SK-N-SH treated with all-trans-retinoic acid at 6 μM for 48 hours (cell line): ENCODE results near the gene LUM.

ENCODE experiments used
- CSDC2 ChIP-seq: fragments of 250-450 bp; sonication (Bioruptor Pico); IDR thresholded peaks from 2 replicates; pipeline ENCODE4 v1.5.0; 2020; ENCODE audit warnings: mild to moderate bottlenecking, moderate library complexity
- ESRRG ChIP-seq: fragments of 250-450 bp; sonication (Bioruptor Pico); IDR thresholded peaks from 2 replicates; pipeline ENCODE4 v1.6.1; 2021; ENCODE audit warnings: mild to moderate bottlenecking
- RARB ChIP-seq: fragments of 250-450 bp; sonication (Bioruptor Pico); IDR thresholded peaks from 2 replicates; pipeline ENCODE4 v1.8.0; 2021; ENCODE audit warnings: mild to moderate bottlenecking, moderate library complexity
- TOX ChIP-seq: fragments of 250-450 bp; sonication (Bioruptor Pico); IDR thresholded peaks from 2 replicates; pipeline ENCODE4 v1.8.0; 2021; ENCODE audit warnings: mild to moderate bottlenecking, moderate library complexity, borderline replicate concordance
- ZC3H10 ChIP-seq: fragments of 250-450 bp; sonication (Bioruptor Pico); IDR thresholded peaks from 2 replicates; pipeline ENCODE4 v1.5.1; 2021; ENCODE audit warnings: mild to moderate bottlenecking, moderate library complexity
- ZFP3 ChIP-seq: fragments of 250-450 bp; sonication (Bioruptor Pico); IDR thresholded peaks from 2 replicates; pipeline ENCODE4 v1.5.0; 2020; ENCODE audit warnings: mild to moderate bottlenecking, moderate library complexity
- ZFP30 ChIP-seq: fragments of 450-650 bp; formaldehyde crosslinking; IDR thresholded peaks from 2 replicates; pipeline ENCODE4 v1.5.0; 2022; ENCODE audit warnings: mild to moderate bottlenecking, moderate library complexity
- TF ChIP-seq, protein P1 (sequence below): fragments of 250-450 bp; sonication (Bioruptor Pico); IDR thresholded peaks from 2 replicates; pipeline ENCODE4 v1.8.0; 2020; ENCODE audit warnings: mild to moderate bottlenecking, moderate library complexity, borderline replicate concordance
- TF ChIP-seq, protein P2 (sequence below): fragments of 250-450 bp; sonication (Bioruptor Pico); IDR thresholded peaks from 2 replicates; pipeline ENCODE4 v1.5.1; 2021; ENCODE audit warnings: mild to moderate bottlenecking, moderate library complexity

DNA sequence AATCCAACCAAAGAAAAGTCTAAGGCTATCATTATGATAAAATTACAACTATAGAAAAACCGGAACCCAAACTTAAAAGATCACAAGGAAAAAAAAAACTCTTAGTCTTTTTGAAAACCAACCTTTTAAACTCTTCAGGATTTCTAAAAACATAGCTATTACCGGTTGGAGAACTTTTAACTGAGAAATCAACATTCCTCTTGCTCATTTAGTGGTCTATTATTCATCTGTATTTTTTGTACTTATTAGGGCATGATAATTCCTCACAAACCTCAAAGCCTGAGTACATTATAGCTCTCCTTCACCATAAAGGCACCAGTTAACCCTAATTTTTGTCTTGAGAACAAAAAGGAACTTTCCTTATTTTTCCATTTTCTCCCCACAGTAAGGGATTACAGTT, 10.4 kb downstream of the LUM start:
- TF ChIP-seq, protein P1, sequence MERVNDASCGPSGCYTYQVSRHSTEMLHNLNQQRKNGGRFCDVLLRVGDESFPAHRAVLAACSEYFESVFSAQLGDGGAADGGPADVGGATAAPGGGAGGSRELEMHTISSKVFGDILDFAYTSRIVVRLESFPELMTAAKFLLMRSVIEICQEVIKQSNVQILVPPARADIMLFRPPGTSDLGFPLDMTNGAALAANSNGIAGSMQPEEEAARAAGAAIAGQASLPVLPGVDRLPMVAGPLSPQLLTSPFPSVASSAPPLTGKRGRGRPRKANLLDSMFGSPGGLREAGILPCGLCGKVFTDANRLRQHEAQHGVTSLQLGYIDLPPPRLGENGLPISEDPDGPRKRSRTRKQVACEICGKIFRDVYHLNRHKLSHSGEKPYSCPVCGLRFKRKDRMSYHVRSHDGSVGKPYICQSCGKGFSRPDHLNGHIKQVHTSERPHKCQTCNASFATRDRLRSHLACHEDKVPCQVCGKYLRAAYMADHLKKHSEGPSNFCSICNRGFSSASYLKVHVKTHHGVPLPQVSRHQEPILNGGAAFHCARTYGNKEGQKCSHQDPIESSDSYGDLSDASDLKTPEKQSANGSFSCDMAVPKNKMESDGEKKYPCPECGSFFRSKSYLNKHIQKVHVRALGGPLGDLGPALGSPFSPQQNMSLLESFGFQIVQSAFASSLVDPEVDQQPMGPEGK, result no peak
- no peak for TF ChIP-seq ZFP3 (CRISPR knock-in tag)
- TF ChIP-seq, protein P2, sequence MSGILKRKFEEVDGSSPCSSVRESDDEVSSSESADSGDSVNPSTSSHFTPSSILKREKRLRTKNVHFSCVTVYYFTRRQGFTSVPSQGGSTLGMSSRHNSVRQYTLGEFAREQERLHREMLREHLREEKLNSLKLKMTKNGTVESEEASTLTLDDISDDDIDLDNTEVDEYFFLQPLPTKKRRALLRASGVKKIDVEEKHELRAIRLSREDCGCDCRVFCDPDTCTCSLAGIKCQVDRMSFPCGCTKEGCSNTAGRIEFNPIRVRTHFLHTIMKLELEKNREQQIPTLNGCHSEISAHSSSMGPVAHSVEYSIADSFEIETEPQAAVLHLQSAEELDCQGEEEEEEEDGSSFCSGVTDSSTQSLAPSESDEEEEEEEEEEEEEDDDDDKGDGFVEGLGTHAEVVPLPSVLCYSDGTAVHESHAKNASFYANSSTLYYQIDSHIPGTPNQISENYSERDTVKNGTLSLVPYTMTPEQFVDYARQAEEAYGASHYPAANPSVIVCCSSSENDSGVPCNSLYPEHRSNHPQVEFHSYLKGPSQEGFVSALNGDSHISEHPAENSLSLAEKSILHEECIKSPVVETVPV (CRISPR knock-in tag), result no peak
- TF ChIP-seq ZC3H10 (CRISPR knock-in tag), result no peak
- TF ChIP-seq CSDC2 (CRISPR knock-in tag), result no peak
- TF ChIP-seq RARB, result no peak
- TF ChIP-seq ESRRG (CRISPR knock-in tag), result no peak
- no peak for TF ChIP-seq TOX
- TF ChIP-seq ZFP30, result no peak
